Measurements from ENCODE around the gene GZMH. TPM values are rescaled to one million over a fixed set of nuclear protein-coding genes. Genes with fewer than 3 reads are reported as not detected.

The GZMH gene, protein sequence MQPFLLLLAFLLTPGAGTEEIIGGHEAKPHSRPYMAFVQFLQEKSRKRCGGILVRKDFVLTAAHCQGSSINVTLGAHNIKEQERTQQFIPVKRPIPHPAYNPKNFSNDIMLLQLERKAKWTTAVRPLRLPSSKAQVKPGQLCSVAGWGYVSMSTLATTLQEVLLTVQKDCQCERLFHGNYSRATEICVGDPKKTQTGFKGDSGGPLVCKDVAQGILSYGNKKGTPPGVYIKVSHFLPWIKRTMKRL
- total RNA-seq (ENCODE audit: low replicate concordance): not detected in 2 replicates

DNA sequence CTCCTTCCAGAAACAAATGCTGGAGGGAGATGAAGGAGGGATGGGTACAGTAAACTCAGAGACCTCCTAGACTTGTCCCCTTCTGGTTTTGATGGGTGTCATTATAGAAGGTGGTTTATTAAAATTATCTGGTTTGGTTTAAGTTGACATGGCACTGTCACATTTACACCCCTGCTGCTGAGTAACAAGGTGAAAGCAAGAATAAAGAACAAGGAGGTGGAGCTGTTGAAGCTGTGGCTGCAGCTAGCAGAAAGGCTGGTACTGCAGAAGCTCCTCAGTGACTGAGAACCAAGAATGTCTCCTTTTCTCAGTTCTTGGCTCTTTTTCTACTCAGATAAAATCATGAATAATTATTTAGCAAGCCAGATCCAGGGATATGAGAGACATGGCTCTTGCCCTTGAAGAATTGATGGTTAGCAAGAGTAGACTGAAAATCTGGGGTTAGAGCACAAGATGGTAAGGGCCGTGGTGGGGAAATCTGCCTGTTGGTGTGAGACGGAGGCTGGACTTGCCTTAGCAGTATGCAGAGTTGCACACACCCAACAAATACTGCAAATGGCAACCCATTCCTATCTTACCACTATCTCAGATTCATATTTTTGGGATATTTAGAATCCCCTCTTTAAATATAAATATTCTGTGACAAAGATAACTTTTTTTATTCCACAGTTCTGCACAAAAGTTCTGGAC is at the start of gene GZMH:
TSS of gene GZMH (minus strand) at position 31 of the 690 bp plus-strand sequence. CDS start 72 bp downstream, outside the sequence.

GRCh38 chr14:24634158-24634557 is 24.7 kb upstream of the GZMH start, which contains the start of gene GZMB:
Gene GZMB (minus strand): TSS chr14:24634190. CDS start chr14:24634160, 30 bp downstream.

DNA sequence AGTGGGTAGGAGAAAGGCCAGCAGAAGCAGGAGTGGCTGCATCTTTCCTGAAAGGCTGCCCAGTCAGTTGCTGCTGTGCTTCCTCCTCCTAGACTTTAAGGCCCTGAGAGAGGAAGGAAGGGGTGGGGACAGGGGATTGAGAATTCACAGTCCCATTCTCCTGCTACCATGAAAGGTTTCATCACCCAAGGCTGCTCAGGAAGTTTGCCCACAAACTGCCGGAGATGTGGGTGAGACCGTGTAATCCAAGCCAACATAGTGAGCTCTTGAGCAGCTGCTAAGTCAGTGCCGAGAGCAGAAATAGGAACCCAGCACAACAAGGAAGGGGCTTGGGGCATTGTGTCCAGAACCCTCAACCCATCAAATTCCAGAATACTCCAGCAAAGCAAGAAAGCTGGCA is 33.3 kb downstream of the GZMH start, which contains the start of gene CTSG:
TSS of gene CTSG (minus strand) at position 69 of the 400 bp plus-strand sequence. CDS start at position 42, 27 bp downstream.

Other genes starting within 250 kb of the GZMH start
- 18.4 and 77.3 TPM in 2 replicates for gene NFATC4, start 241.5 kb downstream of the GZMH start, total RNA-seq (ENCODE audit: low replicate concordance)
- 3.2 and 9.0 TPM in 2 replicates for gene NYNRIN, start 210.7 kb downstream of the GZMH start, total RNA-seq (ENCODE audit: low replicate concordance)
- gene CBLN3, start 180.0 kb downstream of the GZMH start, total RNA-seq (ENCODE audit: low replicate concordance): 1.6 and 7.4 TPM in 2 replicates
- gene KHNYN, start 179.7 kb downstream of the GZMH start, total RNA-seq (ENCODE audit: low replicate concordance): 42.2 and 45.3 TPM in 2 replicates
- 4.4 and 11.3 TPM in 2 replicates for gene SDR39U1, start 166.9 kb downstream of the GZMH start, total RNA-seq (ENCODE audit: low replicate concordance)
- gene CMA1, start 101.4 kb downstream of the GZMH start, total RNA-seq (ENCODE audit: low replicate concordance): not detected in 2 replicates
- gene CTSG, start 33.4 kb downstream of the GZMH start, total RNA-seq (ENCODE audit: low replicate concordance): not detected in 2 replicates
- gene GZMB, start 24.5 kb upstream of the GZMH start, total RNA-seq (ENCODE audit: low replicate concordance): not detected in 2 replicates

All from smooth muscle cell of the coronary artery (primary cell).